Brain pericyte (primary cell): Measurements from ENCODE around the gene GTF3C1.
"Not testable (repeated sequence)": the region's sequence is repeated elsewhere in the genome, so short reads cannot be mapped to it uniquely, and the experiment has no call there.

Experiments used
- DNase-seq: peaks from one replicate; pipeline ENCODE4 v3.0.0-alpha.2; 2012; ENCODE audit warnings: low read depth, low spot score

Gene GTF3C1, protein sequence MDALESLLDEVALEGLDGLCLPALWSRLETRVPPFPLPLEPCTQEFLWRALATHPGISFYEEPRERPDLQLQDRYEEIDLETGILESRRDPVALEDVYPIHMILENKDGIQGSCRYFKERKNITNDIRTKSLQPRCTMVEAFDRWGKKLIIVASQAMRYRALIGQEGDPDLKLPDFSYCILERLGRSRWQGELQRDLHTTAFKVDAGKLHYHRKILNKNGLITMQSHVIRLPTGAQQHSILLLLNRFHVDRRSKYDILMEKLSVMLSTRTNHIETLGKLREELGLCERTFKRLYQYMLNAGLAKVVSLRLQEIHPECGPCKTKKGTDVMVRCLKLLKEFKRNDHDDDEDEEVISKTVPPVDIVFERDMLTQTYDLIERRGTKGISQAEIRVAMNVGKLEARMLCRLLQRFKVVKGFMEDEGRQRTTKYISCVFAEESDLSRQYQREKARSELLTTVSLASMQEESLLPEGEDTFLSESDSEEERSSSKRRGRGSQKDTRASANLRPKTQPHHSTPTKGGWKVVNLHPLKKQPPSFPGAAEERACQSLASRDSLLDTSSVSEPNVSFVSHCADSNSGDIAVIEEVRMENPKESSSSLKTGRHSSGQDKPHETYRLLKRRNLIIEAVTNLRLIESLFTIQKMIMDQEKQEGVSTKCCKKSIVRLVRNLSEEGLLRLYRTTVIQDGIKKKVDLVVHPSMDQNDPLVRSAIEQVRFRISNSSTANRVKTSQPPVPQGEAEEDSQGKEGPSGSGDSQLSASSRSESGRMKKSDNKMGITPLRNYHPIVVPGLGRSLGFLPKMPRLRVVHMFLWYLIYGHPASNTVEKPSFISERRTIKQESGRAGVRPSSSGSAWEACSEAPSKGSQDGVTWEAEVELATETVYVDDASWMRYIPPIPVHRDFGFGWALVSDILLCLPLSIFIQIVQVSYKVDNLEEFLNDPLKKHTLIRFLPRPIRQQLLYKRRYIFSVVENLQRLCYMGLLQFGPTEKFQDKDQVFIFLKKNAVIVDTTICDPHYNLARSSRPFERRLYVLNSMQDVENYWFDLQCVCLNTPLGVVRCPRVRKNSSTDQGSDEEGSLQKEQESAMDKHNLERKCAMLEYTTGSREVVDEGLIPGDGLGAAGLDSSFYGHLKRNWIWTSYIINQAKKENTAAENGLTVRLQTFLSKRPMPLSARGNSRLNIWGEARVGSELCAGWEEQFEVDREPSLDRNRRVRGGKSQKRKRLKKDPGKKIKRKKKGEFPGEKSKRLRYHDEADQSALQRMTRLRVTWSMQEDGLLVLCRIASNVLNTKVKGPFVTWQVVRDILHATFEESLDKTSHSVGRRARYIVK (N-terminal part only)

DNA sequence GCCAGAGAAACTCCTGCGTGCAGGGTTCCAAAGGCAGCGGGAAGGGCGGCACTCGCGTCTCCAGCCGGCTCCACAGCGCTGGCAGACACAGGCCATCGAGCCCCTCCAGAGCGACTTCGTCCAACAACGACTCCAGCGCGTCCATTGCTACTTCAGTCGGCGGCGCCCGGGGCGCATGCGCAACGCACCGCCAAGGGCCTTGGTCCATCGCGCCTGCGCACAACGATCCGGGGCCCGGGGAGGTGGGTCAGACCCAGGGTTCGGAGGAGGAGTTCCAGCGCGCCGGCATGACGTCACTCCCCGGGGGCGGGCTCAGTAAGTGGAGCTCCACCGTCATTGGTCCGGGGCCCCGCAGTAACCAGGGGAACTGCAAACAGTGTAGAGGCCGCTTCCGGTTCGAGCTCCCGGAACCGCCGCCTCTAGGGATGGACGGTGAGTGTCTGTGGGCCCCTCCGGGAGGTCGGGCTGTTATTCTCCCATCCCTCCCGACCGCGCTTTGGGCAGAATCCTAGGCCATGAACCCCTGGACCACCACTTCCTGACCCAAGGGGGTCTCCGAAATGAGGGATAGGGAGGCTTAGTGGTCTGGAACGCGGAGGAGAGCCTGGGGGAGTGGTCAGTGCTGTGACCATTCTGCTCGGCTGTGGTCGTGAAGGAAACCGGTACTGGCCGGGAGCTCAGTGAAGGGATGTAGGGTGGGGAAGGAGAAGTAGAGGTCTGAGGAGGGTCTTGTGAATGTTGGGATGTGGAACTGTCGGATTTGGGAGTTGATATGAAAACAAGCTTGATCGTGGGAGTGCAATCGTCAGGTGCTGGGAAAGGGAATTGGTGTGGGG, at the start of gene GTF3C1, which contains the start of gene KATNIP:
GTF3C1 (minus strand) TSS at position 168 of the 836 bp plus-strand sequence; CDS start at position 145, 23 bp downstream.
KATNIP (plus strand) TSS at position 399 of the 836 bp plus-strand sequence; CDS start at position 426, 27 bp downstream.
- peak; percentile 96 for DNase-seq

DNA sequence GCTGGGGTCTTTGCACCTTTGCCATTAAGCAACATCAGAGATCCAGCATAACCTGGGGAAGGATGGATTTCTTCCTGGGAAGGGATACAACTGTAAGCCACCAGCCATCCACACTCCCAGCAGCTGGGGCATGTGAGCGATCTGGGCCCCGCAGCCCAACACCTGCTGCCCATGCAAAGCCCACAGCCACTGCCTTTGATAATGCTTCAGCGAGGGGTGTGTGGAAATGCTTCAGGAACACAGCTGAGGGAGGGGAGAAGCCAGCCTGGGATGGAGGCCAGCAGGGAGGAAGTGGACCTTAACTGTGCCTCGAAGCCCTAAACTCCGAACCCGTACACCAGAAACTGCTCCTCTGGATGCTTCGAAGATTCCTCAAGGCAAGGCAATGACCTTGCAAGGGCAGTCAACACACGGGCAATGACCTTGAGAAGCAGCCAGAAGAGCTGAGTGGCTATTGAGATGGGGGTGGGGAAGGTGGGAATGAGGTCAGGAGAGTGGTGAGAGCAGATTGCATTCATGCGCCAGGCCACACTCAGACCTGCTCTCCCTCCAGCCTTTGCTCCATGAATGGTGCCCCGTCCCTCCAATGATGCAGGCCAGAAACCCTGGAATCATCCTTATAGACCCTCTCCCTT, 49.3 kb upstream of the GTF3C1 start:
- DNase-seq: no peak

DNA sequence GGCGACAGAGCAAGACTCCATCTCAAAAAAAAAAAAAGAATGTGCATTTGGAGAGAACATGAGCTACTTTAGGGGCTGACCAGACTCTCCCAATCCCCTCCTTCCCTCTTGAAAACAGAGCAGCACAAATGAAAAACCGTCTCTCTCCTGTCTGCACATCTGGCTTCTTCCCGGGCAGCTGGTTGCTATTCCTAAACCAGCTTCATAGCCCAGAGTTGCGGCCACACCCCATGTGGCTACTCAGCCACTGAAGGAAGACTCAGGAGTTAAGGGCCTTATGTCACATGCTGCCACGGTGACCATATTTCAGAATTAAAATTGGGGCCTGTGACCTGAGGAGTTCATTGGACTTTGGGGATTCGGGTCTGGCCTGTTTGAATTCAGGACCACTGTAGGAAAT, 48.5 kb upstream of the GTF3C1 start:
- no peak for DNase-seq

DNA sequence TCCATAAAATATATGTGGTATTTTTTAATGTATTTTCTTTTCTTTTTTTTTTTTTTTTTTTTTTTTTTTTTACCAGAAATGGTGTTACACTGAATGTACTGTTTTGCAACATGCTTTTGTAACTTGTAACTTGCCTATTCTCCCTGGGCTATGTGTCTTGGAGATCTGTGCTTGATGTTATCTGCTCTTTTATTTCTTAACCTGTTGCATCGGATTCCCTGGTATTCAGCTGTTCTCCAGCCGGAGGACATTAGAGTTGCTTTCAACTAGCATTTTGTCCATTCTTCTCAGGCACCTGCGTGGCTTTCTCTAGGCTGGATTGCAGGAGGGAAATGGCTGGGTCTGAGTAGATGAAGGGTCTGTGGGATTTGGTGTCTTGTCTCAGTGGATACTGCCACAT, 47.6 kb upstream of the GTF3C1 start:
- DNase-seq: no peak

DNA sequence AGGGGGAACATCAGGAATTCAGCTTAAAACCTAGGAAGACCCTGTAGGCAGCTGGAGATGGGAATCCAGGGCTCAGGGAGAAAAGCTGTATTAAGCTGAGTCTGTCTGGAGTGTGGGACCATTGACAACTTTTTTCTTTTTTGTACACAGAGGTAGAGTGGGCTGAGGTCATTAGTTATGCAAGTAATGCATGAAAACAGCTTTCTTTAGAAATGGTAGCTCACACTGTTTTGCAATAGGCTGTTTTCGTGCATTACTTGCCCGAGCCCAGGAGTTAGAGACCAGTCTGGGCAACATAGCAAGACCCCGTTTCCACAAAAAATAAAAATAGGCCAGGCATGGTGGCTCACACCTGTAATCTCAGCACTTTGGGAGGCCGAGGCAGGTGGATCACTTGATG, 46.7 kb upstream of the GTF3C1 start:
- DNase-seq: no peak

DNA sequence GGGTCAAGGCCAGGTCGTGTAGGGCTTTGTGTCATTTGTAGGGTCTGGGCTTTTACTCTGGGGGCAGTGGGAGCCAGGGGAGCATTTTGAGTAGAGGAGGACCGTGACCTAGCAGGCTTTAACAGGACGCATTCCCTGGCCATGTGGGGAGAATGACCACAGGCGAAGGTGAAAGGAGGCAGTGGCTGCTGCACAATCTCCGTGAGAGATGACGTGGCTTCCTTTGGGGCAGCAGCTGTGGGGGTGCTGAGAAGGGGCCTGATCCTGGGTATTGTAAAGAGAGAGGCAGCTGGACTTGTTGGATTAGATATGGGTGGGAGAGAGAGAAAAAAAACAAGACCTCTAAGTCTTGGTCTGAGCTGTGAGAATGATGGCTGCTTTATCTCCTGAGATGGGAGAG, 46.3 kb upstream of the GTF3C1 start:
- no peak for DNase-seq

DNA sequence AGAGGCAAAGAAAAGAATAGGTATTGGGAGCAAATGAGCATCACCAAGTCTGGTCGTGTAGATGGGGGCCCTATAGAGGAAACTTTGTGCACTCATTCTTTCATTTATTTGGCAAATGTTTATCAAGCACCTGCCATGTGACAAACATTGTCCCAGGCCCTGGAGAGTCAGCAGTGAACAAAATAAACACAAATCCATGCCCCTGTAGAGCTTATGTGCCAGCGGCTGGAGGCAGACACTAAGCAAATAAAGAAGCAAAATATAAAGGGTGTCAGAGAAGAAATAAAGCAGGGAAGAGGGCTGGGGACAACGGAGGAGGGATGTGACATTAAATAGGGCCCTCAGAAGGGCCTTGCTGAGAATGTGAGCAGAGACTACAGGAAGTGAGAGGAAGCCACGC, 45.8 kb upstream of the GTF3C1 start:
- DNase-seq: no peak

DNA sequence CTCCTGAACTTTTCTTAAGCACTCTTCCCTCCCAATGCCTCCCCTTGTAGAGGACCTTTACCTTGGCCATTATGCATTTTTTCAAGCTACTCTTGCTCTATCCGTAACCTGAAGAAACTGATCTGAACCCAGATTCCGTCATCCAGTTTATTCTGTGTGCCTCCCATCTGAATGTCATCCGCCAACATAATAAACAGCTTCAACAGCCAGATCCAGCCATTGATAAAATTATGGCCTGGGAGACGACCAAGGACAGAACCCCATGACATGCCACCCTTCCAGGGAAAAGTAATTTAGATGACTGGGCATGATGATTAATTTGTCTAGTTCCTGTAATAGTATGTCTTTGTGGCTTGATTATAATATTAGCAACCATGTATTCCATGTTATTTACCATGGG, 42.1 kb upstream of the GTF3C1 start:
- no peak for DNase-seq

DNA sequence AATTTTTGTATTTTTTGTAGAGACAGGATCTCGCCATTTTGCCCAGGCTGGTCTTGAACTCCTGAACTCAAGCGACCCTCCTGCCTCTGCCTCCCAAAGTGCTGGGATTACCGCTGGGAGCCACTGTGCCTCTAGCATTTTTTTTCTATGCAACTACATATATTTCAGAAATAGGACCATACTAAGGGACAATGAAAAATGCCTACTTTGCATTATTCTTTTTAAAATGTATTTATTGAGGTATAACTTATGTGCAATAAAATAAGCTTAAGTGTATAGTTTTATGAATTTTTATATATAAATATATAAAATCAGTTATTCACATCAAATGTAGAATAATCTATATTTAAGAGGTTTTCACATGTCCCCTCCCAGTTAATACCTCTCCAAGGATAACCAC, 38.3 kb upstream of the GTF3C1 start:
- no peak for DNase-seq

DNA sequence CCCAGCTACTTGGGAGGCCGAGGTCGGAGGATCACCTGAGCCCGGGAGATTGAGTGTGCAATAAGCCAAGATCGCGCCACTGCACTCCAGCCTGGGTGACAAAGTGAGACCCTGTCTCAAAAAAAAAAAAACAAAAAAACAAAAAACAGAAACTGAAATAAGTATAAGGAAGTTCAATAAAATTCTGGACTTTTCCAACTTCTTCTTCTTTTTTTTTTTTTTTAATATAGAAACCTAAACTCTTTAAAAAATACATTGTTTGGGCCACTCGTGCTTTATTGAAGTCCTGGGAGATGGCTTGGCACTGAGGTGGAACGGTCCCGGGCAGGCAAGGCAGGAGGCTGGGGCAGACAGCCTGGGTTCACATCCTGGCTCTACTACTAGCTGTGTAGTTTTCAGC, 37.0 kb upstream of the GTF3C1 start:
- no peak for DNase-seq

DNA sequence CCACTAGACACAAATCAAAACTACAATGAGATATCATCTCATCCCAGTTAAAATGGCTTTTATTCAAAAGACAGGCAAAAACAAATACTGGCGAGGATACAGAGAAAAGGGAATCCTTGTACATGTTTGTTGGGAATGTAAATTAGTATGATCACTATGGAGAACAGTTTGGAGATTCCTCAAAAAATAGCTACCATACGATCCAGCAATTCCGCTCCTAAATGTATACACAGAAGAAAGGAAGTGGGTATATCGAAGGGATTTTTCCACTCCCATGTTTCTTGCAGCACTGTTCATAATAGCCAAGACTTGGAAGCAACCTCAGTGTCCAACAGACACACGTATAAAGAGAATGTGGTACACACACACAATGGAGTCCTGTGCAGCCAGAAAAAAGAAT, 35.5 kb upstream of the GTF3C1 start:
- no peak for DNase-seq

DNA sequence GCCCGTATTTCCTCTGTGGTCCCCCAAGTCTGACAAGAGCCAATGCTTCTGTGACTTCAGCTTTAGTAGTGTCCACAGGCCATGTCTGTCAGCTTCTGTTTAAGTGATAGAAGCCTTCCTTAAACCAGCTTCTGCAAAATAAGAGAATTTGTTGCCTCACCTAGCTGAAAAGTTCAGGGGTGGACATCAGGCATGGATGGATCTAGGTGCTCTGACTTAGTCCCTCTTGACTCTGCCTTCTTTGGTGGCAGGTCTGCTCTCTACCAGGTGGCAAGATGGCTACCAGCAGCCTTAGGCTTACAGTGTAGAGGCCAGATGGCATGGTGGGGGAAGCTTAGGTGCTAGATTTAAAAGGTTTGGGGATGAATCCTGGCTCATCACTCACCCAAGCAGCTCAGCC, 33.9 kb upstream of the GTF3C1 start:
- DNase-seq: no peak

DNA sequence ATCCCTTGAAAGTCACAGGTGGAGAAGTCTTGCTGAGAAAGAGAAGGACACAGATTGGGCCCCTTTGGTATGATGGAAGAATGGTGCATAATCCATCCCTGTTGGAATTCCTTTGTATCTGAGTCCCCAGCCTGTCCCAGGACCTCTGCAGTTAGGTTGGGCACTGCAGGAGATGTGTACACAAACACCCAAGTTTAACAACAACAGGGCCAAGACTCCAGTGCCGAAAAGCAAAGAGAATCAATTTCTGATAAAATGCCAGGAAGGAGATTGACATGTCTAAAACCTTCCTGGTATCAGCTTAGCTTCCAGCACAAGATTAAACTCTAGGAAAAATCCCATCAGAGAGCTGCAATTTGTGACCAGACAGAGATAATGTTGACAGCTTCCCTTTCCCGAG, 33.2 kb upstream of the GTF3C1 start:
- DNase-seq: no peak

DNA sequence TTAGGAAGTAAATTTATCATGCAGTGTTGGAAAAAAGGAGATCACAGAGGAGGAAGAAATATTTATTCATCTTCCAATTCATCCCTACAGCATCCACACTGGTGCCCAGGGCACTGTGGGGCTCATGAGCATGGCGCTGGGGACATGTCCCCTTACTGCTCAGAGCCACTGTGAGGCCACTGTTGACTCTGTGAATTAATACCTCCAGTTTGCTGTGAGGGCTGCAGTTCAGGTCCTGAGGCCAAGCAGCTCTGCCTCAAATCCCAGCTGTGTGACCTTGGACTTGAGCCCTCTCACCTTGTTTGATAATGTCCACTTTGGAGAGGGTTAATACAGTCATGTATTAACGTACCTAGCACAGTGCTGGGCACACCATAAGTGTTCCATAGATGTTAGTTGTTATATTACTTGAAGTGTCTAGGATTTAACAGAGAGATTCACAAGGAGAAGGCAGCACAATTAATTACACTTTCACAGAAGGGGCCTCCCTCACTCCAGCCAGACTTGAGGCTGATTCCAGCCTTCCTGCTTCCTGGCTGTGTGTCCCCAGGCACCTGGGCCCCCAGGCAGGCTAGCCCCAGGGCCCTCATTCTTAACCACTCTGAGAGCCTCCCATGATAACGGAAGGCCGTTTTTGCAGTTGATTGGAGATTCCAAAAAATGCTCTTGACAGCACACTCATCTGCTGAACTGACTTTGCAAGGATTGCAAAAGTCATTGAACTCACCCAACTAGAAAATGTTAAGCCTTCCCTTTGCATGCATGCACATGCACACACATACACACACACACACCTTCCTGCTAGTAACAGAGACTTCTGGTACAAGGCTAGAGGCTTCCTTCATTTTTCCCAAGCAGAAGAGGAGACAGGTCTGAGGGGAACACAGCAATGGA, 29.6 kb upstream of the GTF3C1 start:
- no peak for DNase-seq

DNA sequence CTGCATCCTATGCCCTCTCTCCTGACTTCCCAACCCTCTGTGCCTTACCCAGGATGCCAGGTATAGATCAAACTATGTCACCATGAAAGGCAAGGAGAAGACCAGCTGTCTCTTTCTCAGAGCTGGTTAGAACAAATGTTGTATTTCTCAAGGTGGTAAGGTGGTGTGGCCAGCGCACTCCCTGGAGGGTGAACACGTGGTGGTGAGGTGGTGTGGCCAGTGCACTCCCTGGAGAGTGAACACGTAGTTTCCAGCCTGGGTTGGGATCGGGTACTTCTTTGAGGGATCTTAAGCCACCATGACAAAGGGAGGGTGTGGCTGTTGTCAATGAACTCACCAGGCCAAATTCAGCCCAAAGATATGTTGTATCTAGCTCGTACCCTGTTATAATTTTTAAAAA, 27.0 kb upstream of the GTF3C1 start:
- no peak for DNase-seq

DNA sequence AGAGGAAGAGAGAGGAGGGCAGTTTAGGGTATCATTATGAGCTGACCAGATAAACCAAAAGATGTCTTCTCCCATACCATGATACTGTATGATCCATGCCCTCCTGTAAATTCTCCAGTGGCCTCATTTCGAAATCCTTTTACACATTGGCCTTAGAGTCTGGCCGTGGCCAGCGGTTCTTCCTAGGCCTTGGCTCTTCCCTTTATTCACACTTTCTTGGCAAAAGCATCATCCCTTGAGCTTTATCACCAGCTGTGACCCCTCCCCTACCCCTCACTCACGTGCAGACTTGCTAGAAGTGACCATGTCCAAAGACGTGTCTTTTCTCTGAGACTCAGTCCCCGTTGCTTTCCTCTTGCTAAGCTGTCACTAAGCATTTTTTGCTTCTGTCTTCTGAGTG, 23.0 kb upstream of the GTF3C1 start:
- DNase-seq: no peak

DNA sequence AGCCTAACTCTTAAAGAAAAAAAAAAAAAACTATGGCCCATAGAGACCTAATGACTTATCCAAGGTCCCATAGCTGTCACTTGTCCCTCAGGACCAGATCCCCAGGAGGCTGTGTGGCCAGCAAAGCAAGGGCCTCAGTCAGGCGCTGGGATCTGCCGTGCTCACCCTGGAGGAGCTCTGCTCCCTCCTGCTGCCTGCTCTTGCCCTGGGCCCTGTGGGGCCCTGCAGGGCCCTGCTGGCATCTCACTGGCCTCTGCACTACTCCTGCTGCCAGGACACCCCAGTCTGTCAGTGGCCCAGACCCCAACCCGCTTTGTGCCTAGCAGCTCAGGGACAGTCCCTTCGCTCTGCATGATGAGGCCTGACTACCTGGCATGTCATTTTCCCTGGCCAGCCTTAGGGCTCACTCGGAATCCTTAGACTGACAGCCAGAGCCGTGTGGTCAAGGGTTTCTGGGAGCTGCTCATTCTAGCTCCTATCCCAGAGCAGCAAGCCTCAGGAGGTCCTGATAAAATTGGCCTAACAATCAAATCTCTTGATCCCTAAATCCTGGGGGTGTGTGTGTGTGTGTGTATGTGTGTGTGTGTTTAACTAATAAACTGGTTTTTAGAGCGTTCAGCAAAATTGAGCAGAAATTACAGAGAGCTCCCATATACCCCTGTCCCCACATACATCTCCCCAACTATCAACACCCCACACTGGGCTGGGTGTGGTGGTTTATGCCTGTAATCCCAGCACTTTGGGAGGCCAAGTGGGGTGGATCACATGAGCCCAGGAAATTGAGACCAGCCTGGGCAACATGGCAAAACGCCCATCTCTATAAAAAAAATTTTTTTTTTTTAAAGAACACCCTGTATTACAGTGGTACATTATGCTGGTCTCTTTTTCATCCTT, 22.0 kb upstream of the GTF3C1 start:
- no peak for DNase-seq

DNA sequence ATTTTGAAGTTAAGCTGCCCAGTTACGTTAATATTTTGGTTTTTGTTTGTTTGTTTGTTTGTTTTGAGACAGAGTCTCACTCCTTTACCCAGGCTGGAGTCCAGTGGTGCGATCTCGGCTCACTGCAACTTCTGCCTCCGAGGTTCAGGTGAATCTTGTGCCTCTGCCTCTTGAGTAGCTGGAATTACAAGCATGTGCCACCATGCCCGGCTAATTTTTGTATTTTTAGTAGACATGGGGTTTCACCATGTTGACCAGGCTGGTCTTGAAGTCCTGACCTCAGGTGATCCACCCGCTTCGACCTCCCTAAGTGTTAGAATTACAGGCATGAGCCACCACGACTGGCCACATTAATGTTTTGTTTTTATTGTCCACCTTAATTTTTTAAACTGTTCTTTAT, 21.3 kb upstream of the GTF3C1 start:
- not testable (repeated sequence) for DNase-seq
